WTC11 (cell line): Measurements from ENCODE around the gene AUH.

Experiments used
- AFF4 ChIP-seq: sonication (generic); formaldehyde crosslinking; IDR thresholded peaks from 2 replicates; pipeline ENCODE4 v1.8.1; 2023; ENCODE audit warnings: mild to moderate bottlenecking, missing genetic modification reagents, borderline replicate concordance
- ATF2 ChIP-seq: sonication (generic); formaldehyde crosslinking; IDR thresholded peaks from 2 replicates; pipeline ENCODE4 v1.8.1; 2022; ENCODE audit warnings: low read depth, missing genetic modification reagents, borderline replicate concordance
- CBFB ChIP-seq: sonication (generic); formaldehyde crosslinking; IDR thresholded peaks from 2 replicates; pipeline ENCODE4 v1.8.1; 2022; ENCODE audit warnings: mild to moderate bottlenecking, low read depth, missing genetic modification reagents
- CTCF ChIP-seq: fragments of 200-600 bp; IDR thresholded peaks from 2 replicates; pipeline ENCODE4 v1.8.0; 2022; ENCODE audit warnings: antibody characterized with exemption
- FOXK1 ChIP-seq: sonication (generic); formaldehyde crosslinking; IDR thresholded peaks from 2 replicates; pipeline ENCODE4 v1.8.0; 2022; ENCODE audit warnings: mild to moderate bottlenecking, moderate library complexity, missing genetic modification reagents
- FOXP1 ChIP-seq: sonication (generic); formaldehyde crosslinking; IDR thresholded peaks from 2 replicates; pipeline ENCODE4 v1.8.0; 2022; ENCODE audit warnings: missing genetic modification reagents, mild to moderate bottlenecking, moderate library complexity, borderline replicate concordance
- MAX ChIP-seq: sonication (generic); formaldehyde crosslinking; IDR thresholded peaks from 2 replicates; pipeline ENCODE4 v1.8.0; 2022; ENCODE audit warnings: mild to moderate bottlenecking, missing genetic modification reagents
- MLX ChIP-seq: sonication (generic); formaldehyde crosslinking; IDR thresholded peaks from 2 replicates; pipeline ENCODE4 v1.8.1; 2023; ENCODE audit warnings: mild to moderate bottlenecking, missing genetic modification reagents, moderate library complexity
- NFYB ChIP-seq: sonication (generic); formaldehyde crosslinking; conservative IDR thresholded peaks from 2 replicates; pipeline ENCODE4 v1.8.0; 2022; ENCODE audit warnings: low read depth, missing genetic modification reagents
- NR3C1 ChIP-seq: sonication (generic); formaldehyde crosslinking; conservative IDR thresholded peaks from 2 replicates; pipeline ENCODE4 v1.8.1; 2023; ENCODE audit warnings: low read depth, mild to moderate bottlenecking, missing genetic modification reagents
- SMAD3 ChIP-seq: sonication (generic); formaldehyde crosslinking; IDR thresholded peaks from 2 replicates; pipeline ENCODE4 v1.8.0; 2022; ENCODE audit warnings: missing genetic modification reagents, mild to moderate bottlenecking, borderline replicate concordance
- SMAD4 ChIP-seq: sonication (generic); formaldehyde crosslinking; IDR thresholded peaks from 2 replicates; pipeline ENCODE4 v1.8.0; 2022; ENCODE audit warnings: mild to moderate bottlenecking, missing genetic modification reagents
- SOX15 ChIP-seq: fragments of 250-450 bp; sonication (Bioruptor Pico); IDR thresholded peaks from 2 replicates; pipeline ENCODE4 v1.9.0; 2021; ENCODE audit warnings: mild to moderate bottlenecking
- STAT6 ChIP-seq: sonication (generic); formaldehyde crosslinking; conservative IDR thresholded peaks from 2 replicates; pipeline ENCODE4 v1.8.1; 2023; ENCODE audit warnings: mild to moderate bottlenecking, low read depth, missing genetic modification reagents, moderate library complexity

- no peak for TF ChIP-seq CTCF
- TF ChIP-seq MLX (CRISPR knock-in tag) = no peak
- no peak for TF ChIP-seq SMAD4 (CRISPR knock-in tag)
- TF ChIP-seq SOX15 (CRISPR knock-in tag) = no peak
- no peak for TF ChIP-seq CBFB (CRISPR knock-in tag)
- TF ChIP-seq NR3C1 = no peak
- TF ChIP-seq MAX = no peak
- no peak for TF ChIP-seq ATF2 (CRISPR knock-in tag)
- TF ChIP-seq FOXK1 (CRISPR knock-in tag) = no peak
- no peak for TF ChIP-seq SMAD3 (CRISPR knock-in tag)
- TF ChIP-seq NFYB = no peak
- no peak for TF ChIP-seq AFF4 (CRISPR knock-in tag)
- no peak for TF ChIP-seq FOXP1 (CRISPR knock-in tag)
- TF ChIP-seq STAT6 (CRISPR knock-in tag) = no peak
Observed at GRCh38 chr9:91239367-91240111, 122.2 kb downstream of the AUH start.
